SK-N-SH treated with all-trans-retinoic acid at 6 μM for 48 hours (cell line): ENCODE measurements around the gene IL31.

Source experiments
- CSRNP3 ChIP-seq: fragments of 250-450 bp; sonication (Bioruptor Pico); IDR thresholded peaks from 2 replicates; pipeline ENCODE4 v1.5.1; 2021; ENCODE audit warnings: mild to moderate bottlenecking, moderate library complexity
- PATZ1 ChIP-seq: fragments of 250-450 bp; sonication (Bioruptor Pico); IDR thresholded peaks from 2 replicates; pipeline ENCODE4 v1.8.0; 2020; ENCODE audit warnings: mild to moderate bottlenecking, moderate library complexity, borderline replicate concordance
- PPARA ChIP-seq: fragments of 250-450 bp; sonication (Bioruptor Pico); IDR thresholded peaks from 2 replicates; pipeline ENCODE4 v1.5.0; 2020; ENCODE audit warnings: mild to moderate bottlenecking, borderline replicate concordance
- RARB ChIP-seq: fragments of 250-450 bp; sonication (Bioruptor Pico); IDR thresholded peaks from 2 replicates; pipeline ENCODE4 v1.8.0; 2021; ENCODE audit warnings: mild to moderate bottlenecking, moderate library complexity
- TOX ChIP-seq: fragments of 250-450 bp; sonication (Bioruptor Pico); IDR thresholded peaks from 2 replicates; pipeline ENCODE4 v1.8.0; 2021; ENCODE audit warnings: mild to moderate bottlenecking, moderate library complexity, borderline replicate concordance
- ZFP3 ChIP-seq: fragments of 250-450 bp; sonication (Bioruptor Pico); IDR thresholded peaks from 2 replicates; pipeline ENCODE4 v1.5.0; 2020; ENCODE audit warnings: mild to moderate bottlenecking, moderate library complexity

GRCh38 chr12:122123051-122123760, 50.8 kb downstream of the IL31 start:
- no peak for TF ChIP-seq ZFP3 (CRISPR knock-in tag)
- TF ChIP-seq PPARA (CRISPR knock-in tag): no peak
- no peak for TF ChIP-seq PATZ1 (CRISPR knock-in tag)
- TF ChIP-seq TOX (CRISPR knock-in tag): no peak
- no peak for TF ChIP-seq CSRNP3 (CRISPR knock-in tag)
- no peak for TF ChIP-seq RARB (CRISPR knock-in tag)
